Epidermal melanocyte (primary cell): ENCODE measurements around the gene RASGRF1.
A peak's percentile ranks its signal among the peaks of the same experiment; 100 is the strongest.

Experiments used
- DNase-seq: peaks from one replicate; pipeline ENCODE4 v3.0.0; 2011; ENCODE audit warnings: low spot score; ENCODE audit not compliant: insufficient read length

RASGRF1 gene

DNA sequence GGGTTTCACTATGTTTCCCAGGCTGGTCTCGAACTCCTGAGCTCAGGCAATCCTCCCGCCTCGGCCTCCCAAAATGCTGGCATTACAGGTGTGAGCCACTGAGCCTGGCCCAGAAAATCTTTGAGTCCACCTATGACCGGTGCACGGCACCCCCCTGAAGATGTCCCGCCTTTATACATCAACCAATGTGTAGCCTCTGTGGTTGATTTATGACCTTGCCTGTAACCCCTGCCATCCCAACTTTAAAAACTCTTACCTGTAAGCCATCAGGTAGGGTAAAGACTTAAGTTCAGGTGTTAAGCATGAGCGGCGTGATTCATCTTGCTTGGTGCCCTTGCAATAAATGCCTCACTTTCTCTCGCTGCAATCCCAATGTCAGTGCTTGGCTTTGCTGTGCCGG lies 131.2 kb downstream of the RASGRF1 start:
- DNase-seq = no peak

DNA sequence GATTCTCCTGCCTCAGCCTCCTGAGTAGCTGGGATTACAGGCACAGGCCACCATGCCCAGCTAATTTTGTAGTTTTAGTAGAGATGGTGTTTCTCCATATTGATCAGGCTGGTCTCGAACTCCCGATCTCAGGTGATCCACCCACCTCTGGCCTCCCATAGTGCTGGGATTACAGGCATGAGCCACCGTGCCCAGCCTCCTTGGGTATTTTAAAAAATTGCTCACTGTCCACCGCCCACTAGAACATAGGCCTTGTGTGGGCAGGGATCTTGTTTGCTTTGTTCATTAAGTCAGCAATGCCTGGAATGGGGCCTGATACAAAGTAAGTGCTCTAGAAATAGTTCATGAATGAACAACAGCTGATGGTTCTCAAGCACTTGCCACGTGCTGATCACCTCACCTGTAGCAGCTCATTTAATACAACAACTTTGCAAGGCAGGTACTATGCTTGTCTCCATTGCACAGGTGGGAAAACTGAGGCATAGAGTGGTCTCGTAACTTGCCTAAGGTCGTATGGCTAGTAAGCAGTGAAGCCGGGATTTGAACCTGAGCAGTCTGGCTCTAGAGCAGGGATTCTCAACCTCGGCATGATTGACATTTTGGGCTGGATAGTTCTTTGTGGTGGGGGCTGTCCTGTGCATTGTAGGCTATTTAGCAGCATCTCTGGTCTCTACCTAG lies 133.0 kb downstream of the RASGRF1 start:
- no peak for DNase-seq

DNA sequence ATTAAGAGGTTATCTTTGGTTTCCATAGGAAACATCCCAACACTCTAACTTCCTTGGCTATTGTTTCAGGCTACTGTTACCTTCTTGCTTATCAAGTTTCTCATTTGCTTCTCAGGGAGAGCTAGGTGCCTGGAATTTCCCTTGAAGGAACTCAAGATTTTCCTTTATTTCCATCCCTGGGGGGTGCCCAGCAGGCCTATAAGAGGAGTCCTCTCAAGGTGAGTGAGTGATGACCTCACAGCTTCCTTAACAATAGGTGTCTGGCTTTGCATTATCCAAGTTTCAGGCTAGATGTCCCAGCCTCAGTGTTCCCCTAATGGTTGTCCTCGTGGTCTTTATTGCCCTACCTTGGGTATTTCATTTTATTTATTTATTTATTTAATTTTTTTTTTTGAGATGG lies 133.6 kb downstream of the RASGRF1 start:
- DNase-seq = no peak

DNA sequence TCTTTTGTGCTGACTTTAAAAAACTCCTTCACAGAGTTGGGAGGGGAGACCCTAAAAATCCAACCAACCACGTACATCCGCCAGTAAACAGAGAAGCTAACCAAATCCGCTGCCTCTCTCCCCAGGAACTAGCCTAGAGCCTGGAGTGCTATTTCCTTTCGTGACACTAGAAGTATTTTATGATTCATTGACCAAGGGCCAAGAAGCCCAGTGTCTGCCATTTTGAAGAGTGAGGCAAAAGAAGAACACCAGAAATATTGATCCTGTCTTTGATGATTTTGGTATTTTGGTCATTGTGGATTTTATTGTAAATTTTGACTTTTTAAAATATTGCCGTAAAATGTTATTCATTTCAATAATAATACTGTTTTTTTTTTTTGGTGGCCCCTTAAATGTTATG lies 135.2 kb downstream of the RASGRF1 start:
- no peak for DNase-seq

DNA sequence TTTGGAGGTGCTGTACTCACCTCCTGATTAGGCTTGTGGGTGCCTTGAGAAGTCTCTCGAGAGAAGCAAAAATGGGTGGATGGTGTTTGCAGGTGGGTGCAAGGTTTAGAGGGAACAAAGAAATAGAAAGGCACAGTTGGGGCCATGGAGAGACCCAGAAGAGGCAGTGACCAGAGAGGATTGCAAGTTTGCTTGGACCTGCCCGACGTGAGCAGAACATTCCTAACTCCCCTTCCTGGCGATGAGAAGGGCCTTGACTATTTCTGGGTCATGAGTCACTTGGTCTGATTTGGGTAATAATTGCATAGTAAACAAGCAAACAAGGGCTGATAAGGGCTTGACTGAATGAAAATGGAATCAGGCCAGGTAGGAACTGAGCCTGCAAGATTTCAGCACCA lies 138.7 kb downstream of the RASGRF1 start:
- no peak for DNase-seq

DNA sequence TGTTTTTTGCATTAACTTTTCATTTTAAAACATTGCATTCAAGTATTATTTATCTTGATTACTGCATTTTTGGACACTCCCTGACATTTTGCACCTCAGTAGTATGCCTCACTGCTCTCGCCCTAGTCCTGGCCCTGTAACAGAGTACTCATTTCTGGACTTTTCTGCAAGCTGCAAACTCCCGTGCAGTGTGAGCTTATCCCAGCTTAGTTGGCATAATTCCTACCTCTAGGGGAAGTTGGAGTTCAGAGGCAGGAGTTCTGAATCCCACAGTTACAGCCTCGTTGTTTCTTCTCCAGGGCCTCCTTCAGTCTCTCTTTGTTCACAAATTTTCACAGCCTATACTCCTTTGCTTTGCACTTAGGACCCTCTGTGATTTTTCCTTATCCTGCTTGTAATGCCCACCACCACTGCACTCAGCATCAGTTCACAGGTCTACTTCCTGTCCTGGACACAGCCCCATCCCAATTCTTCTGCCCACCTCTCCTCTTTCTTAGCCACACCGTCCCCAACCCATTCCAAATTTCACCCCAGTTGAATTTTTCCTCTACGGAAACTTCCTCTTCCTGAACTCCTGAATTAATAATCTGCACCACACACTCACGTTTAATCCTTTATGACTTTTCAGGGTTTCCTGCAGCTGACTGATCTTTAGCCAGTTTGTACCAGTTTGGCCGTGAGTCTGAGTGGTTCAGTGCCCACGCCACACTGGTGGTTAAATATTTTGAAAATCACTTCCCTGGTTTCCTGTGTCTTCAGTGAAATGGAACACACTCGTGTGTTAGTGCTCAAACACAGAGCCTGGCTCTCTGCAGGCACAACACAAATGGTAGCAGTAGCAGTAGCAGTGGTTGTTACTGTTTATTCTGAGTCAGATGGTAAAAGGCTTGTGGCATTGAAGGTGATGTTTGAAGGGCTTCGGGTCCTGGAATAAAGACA lies 139.4 kb downstream of the RASGRF1 start:
- DNase-seq = no peak

DNA sequence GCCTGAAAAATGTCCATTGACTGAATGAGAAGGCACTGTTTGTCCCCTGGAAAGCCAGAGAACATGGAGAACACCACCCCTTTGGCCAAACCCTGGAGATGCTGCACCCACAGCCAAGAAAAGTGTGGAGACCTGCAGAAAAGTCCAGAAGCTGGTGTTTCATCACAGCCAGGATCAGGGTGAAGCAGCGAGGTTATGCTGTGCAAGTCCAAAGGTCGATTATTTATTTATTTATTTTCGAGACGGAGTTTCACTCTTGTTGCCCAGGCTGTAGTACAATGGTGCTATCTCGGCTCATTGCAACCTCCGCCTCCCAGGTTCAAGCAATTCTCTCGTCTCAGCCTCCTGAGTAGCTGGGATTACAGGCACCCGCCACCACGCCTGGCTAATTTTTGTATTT lies 140.2 kb downstream of the RASGRF1 start:
- no peak for DNase-seq

DNA sequence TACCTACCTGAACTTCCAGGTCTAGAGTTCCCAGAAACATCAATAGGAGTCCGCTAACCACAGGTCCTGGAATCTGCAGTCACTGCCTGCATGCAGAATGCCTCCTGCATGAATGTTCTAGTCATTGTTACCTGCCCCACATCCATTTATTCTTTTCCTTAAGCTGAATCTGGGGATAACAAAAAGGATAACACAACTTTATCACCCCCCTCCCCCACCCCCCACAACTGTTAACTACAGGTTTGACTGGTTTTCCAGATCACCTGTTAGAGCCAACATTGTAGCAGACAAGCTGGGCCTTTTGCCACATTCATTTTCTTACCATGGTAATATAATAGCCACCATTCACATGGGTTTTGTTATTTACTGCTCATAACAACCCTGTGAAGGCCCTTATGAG lies 141.1 kb downstream of the RASGRF1 start:
- no peak for DNase-seq

DNA sequence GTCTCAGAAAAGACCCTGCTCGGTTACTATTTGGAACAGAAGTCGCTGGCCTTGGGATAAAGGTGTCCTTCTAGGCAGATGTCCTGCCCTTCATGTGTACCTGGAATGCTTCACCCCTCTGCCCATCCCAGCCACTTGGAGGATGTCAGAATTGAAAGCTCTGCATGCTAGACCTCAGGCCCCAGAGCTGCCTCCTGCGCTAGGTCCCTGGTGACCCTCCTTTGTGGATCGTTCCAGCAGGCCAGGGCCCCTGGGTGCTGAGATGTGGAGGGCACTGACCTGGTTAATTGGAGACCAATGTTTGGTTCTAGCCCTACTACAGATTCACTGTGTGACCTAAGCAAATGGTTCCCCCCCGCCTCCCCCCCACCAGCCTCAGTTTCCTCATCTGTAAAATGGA lies 143.1 kb downstream of the RASGRF1 start:
- no peak for DNase-seq

DNA sequence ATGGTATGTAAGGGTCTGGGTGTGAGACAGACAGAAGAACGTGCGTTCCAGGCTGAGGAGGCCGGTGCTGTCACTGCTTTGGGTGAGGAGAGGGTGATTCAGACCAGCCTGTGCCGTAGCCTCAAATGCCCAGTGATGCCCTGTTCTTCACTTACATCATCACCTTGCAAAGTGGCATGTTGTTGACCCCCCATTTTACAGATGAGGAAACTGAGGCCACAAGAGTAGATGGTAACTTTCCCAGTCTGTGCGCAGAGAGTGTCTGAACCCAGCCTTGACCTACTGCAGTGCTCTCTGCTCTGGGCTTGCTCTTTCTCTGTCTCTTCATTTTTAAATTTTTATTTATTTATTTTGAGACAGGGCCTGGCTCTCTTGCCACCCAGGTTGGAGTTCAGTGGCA lies 144.1 kb downstream of the RASGRF1 start:
- no peak for DNase-seq

DNA sequence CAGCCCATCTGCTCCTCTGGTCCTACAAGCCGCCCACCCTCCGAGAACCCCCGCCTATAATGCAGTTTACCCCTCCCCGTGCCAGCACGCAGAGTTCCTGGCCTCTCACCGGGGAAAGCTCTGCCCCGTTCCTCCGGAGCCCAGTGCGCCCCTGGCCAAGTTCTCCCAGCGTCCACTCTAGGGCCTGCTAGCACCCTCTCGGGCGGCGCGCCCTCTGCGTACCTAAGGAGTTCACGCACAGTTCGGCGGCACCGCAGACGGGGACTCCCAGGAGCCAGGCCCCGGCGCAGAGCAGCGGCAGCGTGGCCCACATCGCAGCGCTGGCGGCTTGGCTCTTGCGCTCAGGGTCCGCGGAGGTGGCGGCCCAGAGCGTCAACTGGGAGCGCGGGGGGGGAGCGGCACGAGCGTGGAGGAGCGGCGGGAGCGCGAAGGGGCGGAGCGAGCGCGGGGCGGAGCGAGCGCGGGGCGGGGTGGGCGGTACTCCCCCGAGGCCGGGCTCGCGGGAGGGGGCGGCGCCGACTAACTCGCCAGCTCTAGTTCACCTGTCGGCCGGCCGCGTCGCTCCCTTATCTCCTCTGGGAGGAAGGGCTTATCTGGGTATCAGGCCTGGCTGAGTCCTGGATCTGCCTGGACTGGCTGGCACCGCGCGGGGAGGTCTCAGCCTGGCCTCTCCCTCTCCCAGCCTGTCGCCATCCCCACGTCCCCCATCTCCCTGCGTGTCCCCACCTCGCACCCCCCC lies 145.7 kb downstream of the RASGRF1 start, which contains the start of gene CTSH:
CTSH (minus strand) TSS at position 378 of the 739 bp plus-strand sequence; CDS start at position 313, 65 bp downstream.
- DNase-seq = peak; percentile 39

DNA sequence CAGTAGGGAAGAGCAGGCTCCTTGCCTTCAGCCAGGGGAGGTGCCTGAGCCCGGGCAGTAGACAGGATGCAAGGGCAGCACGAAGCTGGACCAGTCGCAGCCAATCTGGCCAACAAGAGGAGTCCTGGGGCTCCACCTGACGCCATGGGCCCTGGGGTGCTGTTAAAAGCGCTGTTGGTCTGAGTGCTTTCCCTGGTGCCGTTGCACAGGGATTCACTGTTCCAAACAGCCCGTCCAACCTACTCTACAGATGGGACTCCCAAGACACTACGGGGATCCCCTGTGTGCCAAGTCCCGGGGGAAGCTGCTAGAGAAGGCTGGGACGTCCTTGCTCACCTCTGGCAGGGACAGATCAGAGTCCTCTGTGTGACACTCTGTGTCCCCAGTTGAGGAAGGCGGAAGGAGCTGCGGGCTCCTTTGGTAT lies 146.4 kb downstream of the RASGRF1 start:
- DNase-seq = no peak

DNA sequence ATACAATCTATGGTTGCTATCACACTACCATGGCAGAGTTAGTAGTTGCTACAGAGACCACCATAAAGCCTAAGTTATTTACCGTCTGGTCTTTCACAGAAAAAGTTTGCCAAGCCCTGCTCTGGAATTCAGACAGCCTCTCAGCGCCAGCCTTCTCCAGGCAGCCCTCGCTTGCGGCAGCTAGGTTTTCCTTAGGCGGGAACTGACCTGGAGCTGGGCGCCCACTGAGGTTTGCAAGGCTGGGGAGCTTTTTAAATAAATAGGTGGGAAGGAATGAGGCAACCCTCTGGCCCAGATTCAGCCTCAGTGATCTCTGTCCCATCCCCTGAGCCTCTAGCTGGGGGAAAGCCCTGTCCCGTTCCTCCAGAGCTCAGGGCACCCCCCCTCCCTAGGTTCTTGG lies 146.9 kb downstream of the RASGRF1 start:
- DNase-seq = no peak

DNA sequence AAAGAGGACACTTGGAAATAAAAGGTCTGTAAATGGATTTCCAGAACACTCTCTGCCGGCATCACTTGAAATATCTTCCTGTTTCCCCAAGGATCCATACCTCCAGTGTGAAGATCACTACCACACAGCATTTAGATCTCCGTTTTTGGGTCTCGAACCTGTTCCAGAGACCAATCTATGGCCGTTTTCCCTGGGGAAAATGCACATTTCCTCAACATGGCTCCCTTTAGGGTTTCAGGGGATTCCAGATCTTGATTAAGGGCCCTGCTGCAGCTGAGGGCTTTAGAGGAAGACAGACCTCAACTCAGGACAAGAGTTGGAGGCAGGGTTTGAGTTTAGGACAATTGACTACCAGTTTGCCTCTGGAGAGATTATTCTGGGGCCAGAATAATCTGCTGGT lies 147.8 kb downstream of the RASGRF1 start:
- no peak for DNase-seq

DNA sequence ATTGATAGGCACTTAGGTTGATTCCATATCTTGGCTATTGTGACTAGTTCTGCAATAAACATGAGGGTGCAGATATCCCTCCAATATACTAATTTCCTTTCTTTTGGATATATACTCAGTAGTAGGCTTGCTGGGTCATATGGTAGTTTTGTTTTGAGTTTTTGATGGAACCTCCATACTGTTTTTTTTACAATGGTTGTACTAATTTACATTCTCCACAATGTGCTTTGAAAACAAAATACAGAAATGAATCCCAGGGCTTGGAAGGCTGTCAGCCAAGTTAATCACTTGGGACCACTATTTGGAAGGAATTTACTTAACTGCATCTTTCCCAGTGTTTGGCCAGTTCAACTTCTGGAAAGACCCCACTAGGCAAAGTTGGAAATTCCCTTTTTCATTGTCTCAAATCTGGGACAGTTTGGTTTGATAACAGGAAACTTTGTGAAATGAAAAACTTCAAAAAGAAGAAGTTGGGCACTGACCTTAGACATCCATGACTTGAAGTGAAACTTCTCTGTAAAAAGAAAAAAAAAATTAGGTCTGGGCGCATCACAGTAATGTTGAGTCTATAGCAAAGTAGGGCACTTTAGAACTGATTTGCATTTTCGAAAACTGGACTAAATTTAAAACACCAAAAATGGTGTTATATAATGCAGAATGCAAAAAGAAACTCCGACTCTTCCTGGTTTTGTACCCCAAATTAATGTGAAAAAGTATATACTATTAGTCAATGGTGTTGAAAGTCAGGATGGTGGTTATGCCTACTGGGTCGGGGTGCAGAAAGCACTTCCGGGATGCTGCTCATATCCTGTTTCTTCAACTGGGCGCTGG lies 151.7 kb downstream of the RASGRF1 start:
- DNase-seq = no peak

DNA sequence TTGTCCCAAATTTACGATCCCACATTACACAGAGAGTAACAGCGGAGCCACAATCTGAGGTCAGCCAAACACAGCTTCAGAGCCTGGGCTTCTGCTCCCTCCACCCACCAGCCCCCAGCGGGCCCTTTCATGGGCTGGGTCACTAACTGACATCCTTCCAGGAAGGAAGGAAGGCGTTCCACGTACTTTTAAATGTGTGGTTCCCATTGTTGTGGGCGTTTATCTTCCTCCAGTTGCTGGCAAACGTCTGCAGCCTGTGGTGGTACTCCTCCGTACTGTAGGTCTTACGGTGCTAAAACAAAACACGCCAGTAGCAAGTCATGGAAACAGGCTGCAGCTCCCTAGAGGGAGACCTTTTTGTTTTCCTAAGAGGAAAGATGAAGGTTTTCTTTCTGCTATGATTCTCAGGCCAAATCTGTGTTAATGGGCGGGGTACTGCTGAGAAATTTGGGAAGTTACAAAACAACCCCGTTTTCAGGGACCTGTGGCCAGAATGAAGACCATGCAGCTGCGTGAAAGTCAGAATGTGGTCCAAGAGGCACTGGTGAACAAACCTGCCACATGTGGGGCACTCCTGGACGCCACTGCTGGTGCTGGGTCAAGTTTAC lies 153.3 kb downstream of the RASGRF1 start:
- DNase-seq = no peak

DNA sequence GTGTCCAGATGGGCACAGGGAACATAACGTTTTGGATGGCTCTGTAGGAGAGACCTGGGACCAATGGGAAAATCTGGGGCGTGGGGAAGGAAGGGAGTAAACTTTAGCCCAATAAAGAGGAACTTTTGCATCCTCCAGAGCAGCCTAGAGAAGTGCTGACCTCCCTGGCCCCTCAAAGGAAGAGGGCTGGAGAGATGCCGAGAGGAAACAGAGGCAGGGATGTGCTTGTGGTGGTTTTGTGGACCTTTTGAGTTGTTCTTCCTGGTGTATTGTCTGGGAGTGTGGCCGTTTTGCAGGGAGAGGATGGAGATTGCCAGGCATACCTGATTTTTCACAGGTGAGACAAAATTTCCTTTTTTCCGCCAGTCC lies 155.9 kb downstream of the RASGRF1 start:
- no peak for DNase-seq

DNA sequence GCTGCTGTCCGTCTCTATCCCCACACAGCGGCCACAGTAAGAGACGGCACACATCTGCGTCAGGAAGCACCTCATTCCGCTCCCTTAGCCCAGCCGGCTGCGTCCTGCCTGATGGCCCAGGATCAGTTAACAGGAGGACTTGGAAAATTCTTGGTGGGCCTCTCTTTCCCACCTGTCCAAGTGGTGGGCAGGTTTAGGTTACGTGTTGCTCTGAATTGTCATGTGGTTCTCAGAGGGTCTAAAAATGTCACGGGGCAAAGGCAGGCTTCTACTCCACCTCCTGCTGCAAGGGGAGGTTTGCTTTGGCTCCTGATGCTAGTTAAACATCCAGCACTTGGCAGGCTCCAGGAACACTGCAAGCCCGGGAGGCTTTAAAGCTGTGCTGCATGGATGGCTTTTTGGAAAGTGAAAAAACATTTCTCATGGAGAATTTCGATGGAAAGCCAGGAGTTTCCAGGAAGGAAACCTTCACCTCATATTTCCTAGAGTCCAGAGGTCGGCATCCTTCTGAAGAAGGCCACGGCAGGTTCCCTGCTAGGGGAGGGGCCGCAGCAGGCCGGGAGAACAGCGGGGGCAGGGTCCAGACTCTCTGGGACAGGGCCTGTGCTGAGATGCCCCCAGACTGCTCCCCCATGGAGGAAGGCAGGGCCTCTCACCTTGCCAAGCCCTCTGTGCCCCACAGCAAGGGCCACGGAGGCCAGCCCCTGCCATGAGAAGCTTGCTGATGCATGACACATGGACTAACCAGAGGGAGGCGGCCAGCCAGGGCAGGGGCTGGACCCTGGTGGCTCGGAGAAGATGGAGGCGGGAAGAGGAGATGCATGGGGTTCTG lies 156.5 kb downstream of the RASGRF1 start:
- DNase-seq = no peak

DNA sequence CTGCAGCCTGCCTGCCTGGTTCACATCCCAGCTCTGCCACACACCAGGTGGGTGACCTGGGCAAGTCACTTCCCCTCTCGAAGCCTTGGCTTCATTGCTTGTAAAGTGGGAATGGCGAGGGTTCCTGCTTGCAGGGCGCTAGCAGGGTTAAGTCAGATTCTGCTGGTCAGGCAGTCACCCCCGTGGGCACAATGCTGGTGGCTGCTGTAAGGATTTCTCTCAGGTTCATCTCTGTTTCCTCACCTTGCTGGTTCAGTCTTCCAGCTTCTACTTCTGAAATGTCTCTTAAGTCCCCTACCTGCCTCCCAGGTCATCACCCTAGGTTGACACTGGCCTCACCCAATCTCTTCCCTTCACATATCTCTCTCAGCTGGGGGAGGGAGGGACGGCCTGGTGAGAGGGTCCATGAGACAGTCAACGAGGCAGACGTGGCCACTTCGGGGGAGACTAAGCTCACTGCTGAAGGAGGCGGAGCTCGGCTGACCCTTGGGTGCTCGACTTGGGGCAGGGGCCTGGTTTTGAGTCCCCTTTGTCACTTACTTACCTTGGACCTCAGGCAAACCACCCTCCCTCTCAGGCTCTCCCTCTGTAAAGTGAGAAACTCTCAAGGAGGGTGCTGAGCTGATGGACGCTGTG lies 157.3 kb downstream of the RASGRF1 start:
- DNase-seq = no peak
